Measurements from ENCODE around the gene DHX34. TPM values are rescaled to one million over a fixed set of nuclear protein-coding genes. Genes with fewer than 3 reads are reported as not detected.
"Not testable (repeated sequence)": the region's sequence is repeated elsewhere in the genome, so short reads cannot be mapped to it uniquely, and the experiment has no call there.

The DHX34 gene
- total RNA-seq, 1 donor = 12.7 TPM

DNA sequence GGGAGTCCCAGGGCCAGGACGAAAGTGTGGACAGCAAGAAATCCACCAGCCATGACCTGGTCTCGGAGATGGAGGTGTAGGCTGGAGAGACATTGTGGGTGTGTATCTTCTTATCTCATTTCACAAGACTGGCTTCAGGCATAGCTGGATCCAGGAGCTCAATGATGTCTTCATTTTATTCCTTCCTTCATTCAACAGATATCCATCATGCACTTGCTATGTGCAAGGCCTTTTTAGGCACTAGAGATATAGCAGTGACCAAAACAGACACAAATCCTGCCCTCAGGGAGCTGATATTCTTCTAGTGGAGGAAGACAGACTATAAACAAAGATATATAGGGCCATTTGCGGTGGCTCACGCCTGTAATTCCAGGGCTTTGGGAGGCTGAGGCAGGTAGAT is 7.4 kb upstream of the DHX34 start:
- no peak overlapping the region for H3K4me3 ChIP-seq (ENCODE audit: insufficient read depth, low read length)
- H3K27me3 ChIP-seq (ENCODE audit: insufficient read depth, low read length) = no peaks in the 10 kb centered on the region
- no peak for DNase-seq (ENCODE audit: insufficient read length, low spot score, missing footprints)
- no peak overlapping the region for H3K4me2 ChIP-seq (ENCODE audit: insufficient read depth, low read length)
- H3K27ac ChIP-seq (ENCODE audit: low read depth, low read length) = no peak overlapping the region
- H3K79me2 ChIP-seq (ENCODE audit: insufficient read depth, low read length) = no peaks in the 10 kb centered on the region
- H2AFZ ChIP-seq (ENCODE audit: low read length) = no peak overlapping the region
- H4K20me1 ChIP-seq (ENCODE audit: insufficient read depth, low read length) = no peaks in the 10 kb centered on the region
- H3K9me3 ChIP-seq (ENCODE audit: low read depth, low read length) = no peaks in the 10 kb centered on the region
- no peaks in the 10 kb centered on the region for H3K36me3 ChIP-seq (ENCODE audit: insufficient read depth, low read length)
- TF ChIP-seq, protein P1, sequence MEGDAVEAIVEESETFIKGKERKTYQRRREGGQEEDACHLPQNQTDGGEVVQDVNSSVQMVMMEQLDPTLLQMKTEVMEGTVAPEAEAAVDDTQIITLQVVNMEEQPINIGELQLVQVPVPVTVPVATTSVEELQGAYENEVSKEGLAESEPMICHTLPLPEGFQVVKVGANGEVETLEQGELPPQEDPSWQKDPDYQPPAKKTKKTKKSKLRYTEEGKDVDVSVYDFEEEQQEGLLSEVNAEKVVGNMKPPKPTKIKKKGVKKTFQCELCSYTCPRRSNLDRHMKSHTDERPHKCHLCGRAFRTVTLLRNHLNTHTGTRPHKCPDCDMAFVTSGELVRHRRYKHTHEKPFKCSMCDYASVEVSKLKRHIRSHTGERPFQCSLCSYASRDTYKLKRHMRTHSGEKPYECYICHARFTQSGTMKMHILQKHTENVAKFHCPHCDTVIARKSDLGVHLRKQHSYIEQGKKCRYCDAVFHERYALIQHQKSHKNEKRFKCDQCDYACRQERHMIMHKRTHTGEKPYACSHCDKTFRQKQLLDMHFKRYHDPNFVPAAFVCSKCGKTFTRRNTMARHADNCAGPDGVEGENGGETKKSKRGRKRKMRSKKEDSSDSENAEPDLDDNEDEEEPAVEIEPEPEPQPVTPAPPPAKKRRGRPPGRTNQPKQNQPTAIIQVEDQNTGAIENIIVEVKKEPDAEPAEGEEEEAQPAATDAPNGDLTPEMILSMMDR (IDR thresholded peaks at IDR 0.05; ENCODE audit: extremely low read depth, low read depth, low read length) = no peak
- H3K4me1 ChIP-seq (ENCODE audit: insufficient read depth, low read length) = no peaks in the 10 kb centered on the region

DNA sequence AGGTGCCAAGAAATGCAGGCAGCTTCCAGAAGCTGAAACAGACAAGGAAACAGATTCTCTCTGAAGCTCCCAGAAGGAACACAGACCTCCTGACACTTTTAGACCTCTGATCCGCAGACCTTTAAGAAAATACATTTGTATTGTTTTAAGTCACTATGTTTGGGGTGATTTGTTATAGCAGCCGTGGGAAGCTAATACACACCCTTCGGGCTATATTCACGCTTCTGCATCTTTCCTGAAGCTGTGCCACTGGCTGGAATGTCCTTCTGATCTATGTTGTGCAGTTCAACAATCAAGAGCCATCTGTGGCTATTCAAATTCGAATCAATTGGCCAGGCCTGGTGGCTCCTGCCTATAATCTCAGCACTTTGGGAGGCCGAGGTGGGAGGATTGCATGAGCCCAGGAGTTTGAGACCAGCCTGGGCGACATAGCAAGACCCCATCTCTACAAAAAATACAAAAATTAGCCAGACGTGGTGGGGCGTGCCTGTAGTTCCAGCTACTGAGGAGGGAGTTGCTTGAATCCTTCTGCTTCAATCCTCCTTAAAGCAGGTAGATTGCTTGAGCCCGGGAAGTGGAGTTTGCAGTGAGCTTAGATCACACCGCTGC is 5.8 kb upstream of the DHX34 start:
- no peak overlapping the region for H2AFZ ChIP-seq (ENCODE audit: low read length)
- no peak overlapping the region for H3K4me2 ChIP-seq (ENCODE audit: insufficient read depth, low read length)
- H4K20me1 ChIP-seq (ENCODE audit: insufficient read depth, low read length) = no peaks in the 10 kb centered on the region
- H3K4me3 ChIP-seq (ENCODE audit: insufficient read depth, low read length) = no peak overlapping the region
- H3K9me3 ChIP-seq (ENCODE audit: low read depth, low read length) = no peaks in the 10 kb centered on the region
- no peaks in the 10 kb centered on the region for H3K27me3 ChIP-seq (ENCODE audit: insufficient read depth, low read length)
- H3K27ac ChIP-seq (ENCODE audit: low read depth, low read length) = no peak overlapping the region
- TF ChIP-seq, protein P1 (IDR thresholded peaks at IDR 0.05; ENCODE audit: extremely low read depth, low read depth, low read length) = no peak
- no peaks in the 10 kb centered on the region for H3K36me3 ChIP-seq (ENCODE audit: insufficient read depth, low read length)
- DNase-seq (ENCODE audit: insufficient read length, low spot score, missing footprints) = no peak
- no peaks in the 10 kb centered on the region for H3K79me2 ChIP-seq (ENCODE audit: insufficient read depth, low read length)
- H3K4me1 ChIP-seq (ENCODE audit: insufficient read depth, low read length) = no peaks in the 10 kb centered on the region

DNA sequence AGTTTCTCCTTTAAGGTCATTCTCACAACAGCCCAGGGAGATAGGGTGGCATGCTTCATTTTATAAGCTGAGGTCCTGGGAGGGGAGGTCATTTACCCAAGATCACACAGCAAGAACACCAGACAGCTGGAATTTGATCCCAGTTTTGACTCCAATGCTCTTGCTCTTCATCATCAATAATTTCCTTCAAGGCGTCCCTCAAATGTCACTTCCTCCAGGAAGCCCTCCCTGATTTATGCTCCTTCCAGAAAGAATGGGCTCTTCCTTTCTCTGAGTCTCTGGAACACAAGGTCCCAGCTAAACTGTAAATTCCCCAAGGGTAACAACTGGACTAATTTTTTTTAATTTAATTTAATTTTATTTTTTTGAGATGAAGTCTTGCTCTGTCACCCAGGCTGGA is 4.7 kb upstream of the DHX34 start:
- no peak overlapping the region for H2AFZ ChIP-seq (ENCODE audit: low read length)
- TF ChIP-seq, protein P1 (IDR thresholded peaks at IDR 0.05; ENCODE audit: extremely low read depth, low read depth, low read length) = no peak
- no peak overlapping the region for H3K4me3 ChIP-seq (ENCODE audit: insufficient read depth, low read length)
- H3K27me3 ChIP-seq (ENCODE audit: insufficient read depth, low read length) = no peaks in the 10 kb centered on the region
- H3K27ac ChIP-seq (ENCODE audit: low read depth, low read length) = no peak overlapping the region
- no peaks in the 10 kb centered on the region for H3K9me3 ChIP-seq (ENCODE audit: low read depth, low read length)
- peaks cover 3% of the 10 kb centered on the region for H3K4me1 ChIP-seq (ENCODE audit: insufficient read depth, low read length)
- DNase-seq (ENCODE audit: insufficient read length, low spot score, missing footprints) = no peak
- no peaks in the 10 kb centered on the region for H4K20me1 ChIP-seq (ENCODE audit: insufficient read depth, low read length)
- peaks cover 3% of the 10 kb centered on the region for H3K79me2 ChIP-seq (ENCODE audit: insufficient read depth, low read length)
- H3K4me2 ChIP-seq (ENCODE audit: insufficient read depth, low read length) = no peak overlapping the region
- no peaks in the 10 kb centered on the region for H3K36me3 ChIP-seq (ENCODE audit: insufficient read depth, low read length)

DNA sequence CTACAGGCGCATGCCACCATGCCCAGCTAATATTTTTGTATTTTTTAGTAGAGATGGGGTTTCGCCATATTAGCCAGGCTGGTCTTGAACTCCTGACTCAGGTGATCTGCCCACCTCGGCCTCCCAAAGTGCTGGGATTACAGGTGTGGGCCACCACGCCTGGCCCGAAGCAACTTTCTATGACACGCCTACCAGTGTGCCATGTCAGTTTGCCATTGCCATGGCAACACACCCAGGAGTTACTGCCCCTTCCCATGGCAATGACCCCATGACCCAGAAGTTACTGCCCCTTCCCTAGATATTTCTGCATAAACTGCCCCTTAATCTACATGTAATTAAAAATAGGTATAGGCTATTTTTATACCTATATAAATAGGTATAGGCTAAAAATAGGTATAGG is 3.1 kb upstream of the DHX34 start:
- H2AFZ ChIP-seq (ENCODE audit: low read length); H3K4me2 ChIP-seq (ENCODE audit: insufficient read depth, low read length); H3K36me3 ChIP-seq (ENCODE audit: insufficient read depth, low read length); H3K27me3 ChIP-seq (ENCODE audit: insufficient read depth, low read length); H3K27ac ChIP-seq (ENCODE audit: low read depth, low read length); H4K20me1 ChIP-seq (ENCODE audit: insufficient read depth, low read length); DNase-seq (ENCODE audit: insufficient read length, low spot score, missing footprints); H3K4me1 ChIP-seq (ENCODE audit: insufficient read depth, low read length); H3K9me3 ChIP-seq (ENCODE audit: low read depth, low read length); H3K4me3 ChIP-seq (ENCODE audit: insufficient read depth, low read length): not testable (repeated sequence)
- H3K79me2 ChIP-seq (ENCODE audit: insufficient read depth, low read length) = peaks cover 11% of the 10 kb centered on the region
